CD14-positive monocyte (primary cell): ENCODE data around the gene CTDNEP1. TPM values are rescaled to one million over a fixed set of nuclear protein-coding genes. Genes with fewer than 3 reads are reported as not detected.
A peak's percentile ranks its signal among the peaks of the same experiment; 100 is the strongest.
"Not testable (repeated sequence)": the region's sequence is repeated elsewhere in the genome, so short reads cannot be mapped to it uniquely, and the experiment has no call there.

Experiments
- DNase-seq, 3 donors: peaks; one replicate each; pipeline ENCODE4 v3.0.0-alpha.2; 2011 to 2022
- H2AFZ ChIP-seq: 2 replicates; pipeline ENCODE4 v1.6.0; 2012; ENCODE audit warnings: mild to moderate bottlenecking, low read depth, low read length, inconsistent platforms; ENCODE audit not compliant: insufficient read depth, poor library complexity, severe bottlenecking
- H3K27ac ChIP-seq, 2 donors: 1 replicate in 1 of 2; 2 replicates in 1 of 2; pipeline ENCODE4 v1.5.1; 2012 to 2013; ENCODE audit warnings: low read length in 2 of 2, control low read depth in 1 of 2, inconsistent platforms in 1 of 2, low read depth in 1 of 2, mild to moderate bottlenecking in 1 of 2
- H3K27me3 ChIP-seq, 2 donors: one replicate each; pipeline versions ENCODE4 v1.6.0 to v1.6.1; 2011 to 2013; ENCODE audit warnings: low read length in 2 of 2; ENCODE audit not compliant: control insufficient read depth in 2 of 2, insufficient read depth in 2 of 2
- H3K36me3 ChIP-seq, 2 donors: replicated peaks in 1 of 2; 1 replicate in 1 of 2; 2 replicates in 1 of 2; pipeline versions ENCODE4 v1.5.1 to v1.6.1; 2012 to 2013; ENCODE audit warnings: low read length in 2 of 2, control low read depth in 1 of 2, inconsistent platforms in 1 of 2, mild to moderate bottlenecking in 1 of 2; ENCODE audit not compliant: insufficient read depth in 2 of 2, control insufficient read depth in 1 of 2
- H3K4me1 ChIP-seq, 2 donors: 1 replicate in 1 of 2; 2 replicates in 1 of 2; pipeline versions ENCODE4 v1.5.1 to v1.6.1; 2012 to 2013; ENCODE audit warnings: low read length in 2 of 2, control low read depth in 1 of 2, inconsistent platforms in 1 of 2, mild to moderate bottlenecking in 1 of 2, moderate library complexity in 1 of 2; ENCODE audit not compliant: insufficient read depth in 2 of 2, control insufficient read depth in 1 of 2
- H3K4me2 ChIP-seq: replicated peaks from 2 replicates; pipeline ENCODE3; 2012; ENCODE audit warnings: low read length, moderate library complexity, mild to moderate bottlenecking; ENCODE audit not compliant: poor library complexity, severe bottlenecking; ENCODE audit errors: extremely low read depth
- H3K4me3 ChIP-seq, 3 experiments: fragments of 200-600 bp in 1 of 3; sonication (generic) in 1 of 3; replicated peaks in 1 of 3; 1 replicate in 2 of 3; 2 replicates in 1 of 3; pipeline ENCODE4 v1.5.1; 2011 to 2013; ENCODE audit warnings: low read length in 3 of 3, mild to moderate bottlenecking in 3 of 3, control low read depth in 2 of 3, low read depth in 2 of 3, inconsistent platforms in 1 of 3, moderate library complexity in 1 of 3
- H3K79me2 ChIP-seq: 2 replicates; pipeline ENCODE4 v1.6.0; 2012; ENCODE audit warnings: mild to moderate bottlenecking, control low read depth, inconsistent platforms, low read length, moderate library complexity; ENCODE audit not compliant: insufficient read depth
- H3K9ac ChIP-seq: 2 replicates; pipeline ENCODE4 v1.6.0; 2017; ENCODE audit warnings: low read length, mild to moderate bottlenecking; ENCODE audit not compliant: insufficient read depth, poor library complexity, severe bottlenecking
- H3K9me3 ChIP-seq, 2 donors: replicated peaks in 1 of 2; 1 replicate in 1 of 2; 2 replicates in 1 of 2; pipeline versions ENCODE4 v1.5.1 to v1.6.1; 2012 to 2013; ENCODE audit warnings: low read length in 2 of 2, control low read depth in 1 of 2; ENCODE audit not compliant: control insufficient read depth in 1 of 2, insufficient read depth in 1 of 2
- H4K20me1 ChIP-seq: 2 replicates; pipeline ENCODE4 v1.6.0; 2012; ENCODE audit warnings: mild to moderate bottlenecking, low read length, control low read depth, moderate library complexity; ENCODE audit not compliant: insufficient read depth
- H3K27ac Mint-ChIP-seq, 7 donors: one replicate each; pipeline ENCODE4 v1.8.0; 2020; ENCODE audit warnings: mild to moderate bottlenecking in 7 of 7, mixed read lengths in 7 of 7, moderate library complexity in 6 of 7, inconsistent platforms in 2 of 7
- H3K27me3 Mint-ChIP-seq, 3 donors: one replicate each; pipeline ENCODE4 v1.8.0; 2021 to 2022; ENCODE audit warnings: low read depth in 3 of 3, mild to moderate bottlenecking in 3 of 3, mixed read lengths in 3 of 3, moderate library complexity in 3 of 3, inconsistent platforms in 1 of 3
- H3K36me3 Mint-ChIP-seq, 2 donors: one replicate each; pipeline ENCODE4 v1.8.0; 2020; ENCODE audit warnings: mixed read lengths in 2 of 2, inconsistent platforms in 1 of 2, mild to moderate bottlenecking in 1 of 2
- H3K4me1 Mint-ChIP-seq: one replicate; pipeline ENCODE4 v1.8.0; 2020; ENCODE audit warnings: mild to moderate bottlenecking, mixed read lengths
- H3K4me3 Mint-ChIP-seq, 2 donors: one replicate each; pipeline ENCODE4 v1.8.0; 2020; ENCODE audit warnings: mild to moderate bottlenecking in 2 of 2, mixed read lengths in 2 of 2, moderate library complexity in 1 of 2
- H3K9me3 Mint-ChIP-seq, 7 donors: one replicate each; pipeline ENCODE4 v1.8.0; 2020 to 2022; ENCODE audit warnings: mixed read lengths in 7 of 7, mild to moderate bottlenecking in 6 of 7, moderate library complexity in 6 of 7, inconsistent platforms in 2 of 7
- CTCF ChIP-seq: fragments of 200-600 bp; IDR thresholded peaks from one replicate; pipeline ENCODE4 v1.8.0; 2022; ENCODE audit warnings: antibody characterized with exemption, mild to moderate bottlenecking
- WGBS: methylation state at CpG from one replicate; pipeline ENCODE4 v1.1.5; 2013; ENCODE audit warnings: missing lambda C conversion rate; ENCODE audit not compliant: insufficient coverage; 5-methylcytosine and 5-hydroxymethylcytosine counted together
- intact Hi-C, 2 donors: fragments of 100-400 bp; cut with micrococcal nuclease; formaldehyde crosslinking; loops; one replicate each; pipeline versions ENCODE4 v1.15.0 to v1.15.1; 2023
- polyA plus RNA-seq, 3 donors: library from polyadenylated mRNA; depleted of rRNA in 1 of 3; unstranded in 2 of 3; stranded (reverse) in 1 of 3; fragments of 300-500 nt in 2 of 3; fragments of >200 nt in 1 of 3; fragmentation: Illumina TruSeq in 2 of 3; gene quantifications; 1 replicate in 2 of 3; 2 replicates in 1 of 3; pipeline ENCODE4 v1.2.3, GENCODE V29; 2012 to 2021

CTDNEP1 gene
- polyA plus RNA-seq, 3 donors, result 29.5 to 198 (median 38.3) TPM

- no peak for DNase-seq
- Histone ChIP-seq H3K9ac (no peak overlapping the region), H3K27me3 (no peaks in the 10 kb centered on the region), H3K36me3 (peaks cover 30% of the 10 kb centered on the region in 2 donors), H3K27ac (no peak overlapping the region), H2AFZ (no peak overlapping the region), H3K4me1 (peaks cover 28 to 34% of the 10 kb centered on the region in 2 donors), H3K4me2 (no peak overlapping the region), H3K4me3 (no peak overlapping the region), H4K20me1 (peaks cover 5% of the 10 kb centered on the region), H3K79me2 (peaks cover 76% of the 10 kb centered on the region), H3K9me3 (no peaks in the 10 kb centered on the region)
- peaks cover 32% of the 10 kb centered on the region for H3K4me1 Mint-ChIP-seq
- H3K27ac Mint-ChIP-seq, result peak overlapping the region in 3 of 7 donors; percentile 33 to 62 (median 61)
- peaks cover 0 to 4% (median 0%) of the 10 kb centered on the region in 7 donors for H3K9me3 Mint-ChIP-seq
- H3K4me3 Mint-ChIP-seq, result no peak overlapping the region
- intact Hi-C loops, result no loop called here
- H3K27me3 Mint-ChIP-seq, result no peaks in the 10 kb centered on the region
- 100% methylated on average over 1 of the region's 5 CpGs for WGBS
- TF ChIP-seq CTCF, result no peak
- H3K36me3 Mint-ChIP-seq, result peaks cover 24 to 40% of the 10 kb centered on the region in 2 donors
These were observed 4.8 kb downstream of the CTDNEP1 start for GRCh38 chr17:7246779-7247178.

GRCh38 chr17:7243838-7244237 lies 7.7 kb downstream of the CTDNEP1 start:
- H3K9me3 ChIP-seq, DNase-seq, H4K20me1 ChIP-seq, H3K4me2 ChIP-seq, H3K27me3 ChIP-seq, intact Hi-C loops, H3K4me3 Mint-ChIP-seq, H3K27me3 Mint-ChIP-seq, H3K9me3 Mint-ChIP-seq, H3K9ac ChIP-seq: not testable (repeated sequence)
- Histone ChIP-seq H2AFZ (peak overlapping the region; percentile 84), H3K4me1 (peaks cover 24 to 31% of the 10 kb centered on the region in 2 donors), H3K4me3 (peak overlapping the region in 1 of 3 experiments; percentile 100), H3K79me2 (peaks cover 70% of the 10 kb centered on the region), H3K27ac (peak overlapping the region in 1 of 2 donors; percentile 99), H3K36me3 (peaks cover 34% of the 10 kb centered on the region in 2 donors)
- WGBS, result 60% methylated on average over 2 of the region's 10 CpGs
- peaks cover 35 to 58% of the 10 kb centered on the region in 2 donors for H3K36me3 Mint-ChIP-seq
- peaks cover 29% of the 10 kb centered on the region for H3K4me1 Mint-ChIP-seq
- H3K27ac Mint-ChIP-seq, result peak overlapping the region; percentile 72 to 100 (median 100)
